H1 (cell line): Measurements from ENCODE around the gene FHOD1. TPM values are rescaled to one million over a fixed set of nuclear protein-coding genes. Genes with fewer than 3 reads are reported as not detected.

Experiments used
- CTCF ChIA-PET: fragments of 300-600 bp; sonication (Branson Sonifier 250); formaldehyde crosslinking; loops from one replicate; lab custom pipeline; 2021; ENCODE audit not compliant: partially characterized antibody; lab: Charles Lee
- POLR2A ChIA-PET: fragments of 300-600 bp; sonication (Branson Sonifier 250); formaldehyde crosslinking; loops from one replicate; lab custom pipeline; 2021; ENCODE audit warnings: inconsistent platforms; ENCODE audit not compliant: partially characterized antibody; lab: Charles Lee
- DNase-seq, 2 experiments: peaks; one replicate each; pipeline versions ENCODE4 v3.0.0 to v3.0.0-alpha.2; 2010 to 2022; ENCODE audit warnings: low spot score in 2 of 2, low read depth in 1 of 2, mixed read lengths in 1 of 2
- FAIRE-seq: peaks from 2 replicates; lab custom pipeline; 2011; peaks lifted over from hg19 to GRCh38; lab: Jason Lieb, UNC
- H2AFZ ChIP-seq: 2 replicates; pipeline ENCODE4 v1.8.1; 2012; ENCODE audit warnings: low read length, inconsistent platforms
- H2AK5ac ChIP-seq: 2 replicates; pipeline ENCODE4 v1.6.1; 2013; ENCODE audit warnings: low read depth, low read length
- H2BK120ac ChIP-seq: replicated peaks from 2 replicates; pipeline ENCODE3; 2013; ENCODE audit warnings: low read depth, low read length, inconsistent platforms
- H2BK12ac ChIP-seq: 2 replicates; pipeline ENCODE4 v1.6.1; 2013; ENCODE audit warnings: low read depth, low read length
- H2BK15ac ChIP-seq: 2 replicates; pipeline ENCODE4 v1.6.1; 2013; ENCODE audit warnings: low read length
- H2BK20ac ChIP-seq: 2 replicates; pipeline ENCODE4 v1.6.1; 2013; ENCODE audit warnings: low read length
- H2BK5ac ChIP-seq: 2 replicates; pipeline ENCODE4 v1.6.1; 2013; ENCODE audit warnings: low read depth, low read length
- H3K14ac ChIP-seq: 2 replicates; pipeline ENCODE4 v1.6.1; 2013; ENCODE audit warnings: inconsistent platforms; ENCODE audit not compliant: insufficient read length
- H3K18ac ChIP-seq: 2 replicates; pipeline ENCODE4 v1.6.1; 2013; ENCODE audit warnings: low read length; ENCODE audit errors: extremely low read depth
- H3K23ac ChIP-seq: 2 replicates; pipeline ENCODE4 v1.6.1; 2013; ENCODE audit warnings: inconsistent platforms; ENCODE audit not compliant: insufficient read length
- H3K23me2 ChIP-seq: 2 replicates; pipeline ENCODE4 v1.6.1; 2013; ENCODE audit warnings: low read depth, low read length
- H3K27ac ChIP-seq: 2 replicates; pipeline ENCODE4 v1.6.1; 2011; ENCODE audit warnings: low read depth, low read length, inconsistent platforms
- H3K27me3 ChIP-seq, 4 experiments: replicated peaks in 1 of 4; 1 replicate in 1 of 4; 2 replicates in 3 of 4; pipeline versions ENCODE4 v1.6.1 to v1.8.1; 2011 to 2013; ENCODE audit warnings: low read length in 3 of 4, mild to moderate bottlenecking in 3 of 4, inconsistent platforms in 2 of 4, mixed read lengths in 2 of 4, moderate library complexity in 1 of 4; ENCODE audit not compliant: control insufficient read depth in 3 of 4, insufficient read depth in 3 of 4; ENCODE audit errors: extremely low read depth in 1 of 4
- H3K36me3 ChIP-seq, 4 experiments: 2 replicates each; pipeline versions ENCODE4 v1.6.1 to v1.8.1; 2011 to 2013; ENCODE audit warnings: mild to moderate bottlenecking in 4 of 4, low read length in 3 of 4, moderate library complexity in 2 of 4, control low read depth in 1 of 4, inconsistent platforms in 1 of 4; ENCODE audit not compliant: insufficient read depth in 4 of 4, control insufficient read depth in 2 of 4
- H3K4ac ChIP-seq: replicated peaks from 2 replicates; pipeline ENCODE3; 2013; ENCODE audit warnings: low read length, low read depth, mixed read lengths, inconsistent platforms; ENCODE audit not compliant: insufficient read length
- H3K4me1 ChIP-seq, 4 experiments: replicated peaks in 1 of 4; 1 replicate in 1 of 4; 2 replicates in 3 of 4; pipeline versions ENCODE4 v1.6.1 to v1.8.1; 2011 to 2013; ENCODE audit warnings: low read length in 3 of 4, inconsistent platforms in 2 of 4, mixed read lengths in 1 of 4; ENCODE audit not compliant: insufficient read depth in 4 of 4, control insufficient read depth in 3 of 4
- H3K4me2 ChIP-seq, 2 experiments: 2 replicates each; pipeline versions ENCODE4 v1.6.1 to v1.8.1; 2011 to 2013; ENCODE audit warnings: low read depth in 2 of 2, low read length in 2 of 2, control low read depth in 1 of 2, inconsistent platforms in 1 of 2, mild to moderate bottlenecking in 1 of 2; ENCODE audit not compliant: insufficient read depth in 1 of 2
- H3K4me3 ChIP-seq, 4 experiments: fragments of 200-600, 300-600 bp in 1 of 4; sonication (generic), shearing (Covaris generic), sonication (Bioruptor Twin) in 1 of 4; 2 replicates each; pipeline versions ENCODE4 v1.5.1 to v1.8.1; 2011 to 2016; ENCODE audit warnings: low read length in 4 of 4, low read depth in 3 of 4, control low read depth in 2 of 4, inconsistent platforms in 2 of 4, mild to moderate bottlenecking in 2 of 4, mixed read lengths in 1 of 4, moderate library complexity in 1 of 4; ENCODE audit not compliant: insufficient read depth in 2 of 4; ENCODE audit errors: extremely low read depth in 1 of 4
- H3K56ac ChIP-seq: replicated peaks from 2 replicates; pipeline ENCODE3; 2013; ENCODE audit warnings: low read depth, mild to moderate bottlenecking, mixed read lengths, low read length, inconsistent platforms; ENCODE audit not compliant: insufficient read length
- H3K79me1 ChIP-seq: 2 replicates; pipeline ENCODE4 v1.6.1; 2013; ENCODE audit warnings: low read depth, low read length, control low read depth
- H3K79me2 ChIP-seq, 2 experiments: 2 replicates each; pipeline versions ENCODE4 v1.6.1 to v1.8.1; 2012 to 2013; ENCODE audit warnings: low read length in 2 of 2, mild to moderate bottlenecking in 2 of 2, inconsistent platforms in 1 of 2; ENCODE audit not compliant: insufficient read depth in 2 of 2, control insufficient read depth in 1 of 2
- H3K9ac ChIP-seq, 4 experiments: replicated peaks in 1 of 4; 1 replicate in 1 of 4; 2 replicates in 3 of 4; pipeline versions ENCODE4 v1.6.1 to v1.8.1; 2011 to 2013; ENCODE audit warnings: low read depth in 3 of 4, low read length in 3 of 4, control low read depth in 2 of 4, mild to moderate bottlenecking in 2 of 4, moderate library complexity in 2 of 4, inconsistent platforms in 1 of 4; ENCODE audit errors: extremely low read depth in 1 of 4
- H3K9me3 ChIP-seq, 2 experiments: 2 replicates each; pipeline versions ENCODE4 v1.6.1 to v1.8.1; 2012 to 2013; ENCODE audit warnings: mild to moderate bottlenecking in 2 of 2, moderate library complexity in 2 of 2, control low read depth in 1 of 2, inconsistent platforms in 1 of 2, low read depth in 1 of 2, low read length in 1 of 2, mixed read lengths in 1 of 2; ENCODE audit not compliant: insufficient read depth in 2 of 2
- H4K20me1 ChIP-seq, 2 experiments: replicated peaks in 1 of 2; 2 replicates each; pipeline versions ENCODE3 to v1.8.1; 2011 to 2013; ENCODE audit warnings: inconsistent platforms in 2 of 2, low read length in 2 of 2, mild to moderate bottlenecking in 1 of 2; ENCODE audit not compliant: insufficient read depth in 2 of 2, control insufficient read depth in 1 of 2
- H4K5ac ChIP-seq: 2 replicates; pipeline ENCODE4 v1.6.1; 2013; ENCODE audit warnings: low read length, low read depth, mixed read lengths, inconsistent platforms; ENCODE audit not compliant: insufficient read length
- H4K8ac ChIP-seq: 2 replicates; pipeline ENCODE4 v1.8.0; 2013; ENCODE audit warnings: mild to moderate bottlenecking, moderate library complexity, low read length, inconsistent platforms; ENCODE audit not compliant: insufficient read depth; ENCODE audit errors: extremely low read depth
- H4K91ac ChIP-seq: replicated peaks from 2 replicates; pipeline ENCODE3; 2013; ENCODE audit warnings: low read length, mixed read lengths, inconsistent platforms; ENCODE audit not compliant: insufficient read length
- ASH2L ChIP-seq: fragments of 200-600, 300-600 bp; sonication (generic); IDR thresholded peaks from one replicate; pipeline ENCODE4 v1.7.1; 2017; ENCODE audit warnings: low read length
- CBX5 ChIP-seq: fragments of 300-800, 300-1000 bp; sonication (generic); IDR thresholded peaks from 2 replicates; pipeline ENCODE4 v1.7.1; 2016; ENCODE audit warnings: antibody characterized with exemption, low read length, low read depth
- CREB1 ChIP-seq: IDR thresholded peaks from 2 replicates; pipeline ENCODE4 v1.6.1; 2012; ENCODE audit warnings: inconsistent platforms
- CTCF ChIP-seq, 3 experiments: IDR thresholded peaks; 1 replicate in 2 of 3; 2 replicates in 1 of 3; pipeline versions ENCODE4 v1.5.1 to v1.6.1; 2011; ENCODE audit warnings: low read length in 3 of 3, mild to moderate bottlenecking in 3 of 3, inconsistent platforms in 2 of 3, low read depth in 1 of 3, moderate library complexity in 1 of 3; ENCODE audit not compliant: insufficient read depth in 1 of 3; ENCODE audit errors: control extremely low read depth in 1 of 3
- GABPA ChIP-seq: IDR thresholded peaks from 2 replicates; pipeline ENCODE4 v1.6.1; 2011; ENCODE audit warnings: mild to moderate bottlenecking, low read length, moderate library complexity, borderline replicate concordance; ENCODE audit not compliant: insufficient read depth
- GTF2F1 ChIP-seq: IDR thresholded peaks from 2 replicates; pipeline ENCODE4 v1.6.1; 2012; ENCODE audit warnings: low read depth, low read length, improper control_type of control experiment, borderline replicate concordance
- JUN ChIP-seq: IDR thresholded peaks from 2 replicates; pipeline ENCODE4 v1.6.1; 2011; ENCODE audit warnings: low read depth, mild to moderate bottlenecking, improper control_type of control experiment, low read length
- KDM5A ChIP-seq: fragments of 200-600 bp; IDR thresholded peaks from 2 replicates; pipeline ENCODE4 v1.7.1; 2012; ENCODE audit warnings: mild to moderate bottlenecking, low read length, inconsistent platforms, mixed read lengths
- POU5F1 ChIP-seq: IDR thresholded peaks from 2 replicates; pipeline ENCODE4 v1.6.1; 2011; ENCODE audit warnings: low read depth, mild to moderate bottlenecking, low read length, moderate library complexity
- SP1 ChIP-seq: IDR thresholded peaks from 2 replicates; pipeline ENCODE4 v1.6.1; 2011; ENCODE audit warnings: low read depth, low read length
- SP2 ChIP-seq: IDR thresholded peaks from 2 replicates; pipeline ENCODE4 v1.6.1; 2012; ENCODE audit warnings: mild to moderate bottlenecking, low read length, inconsistent platforms
- SUZ12 ChIP-seq: fragments of 200-600 bp; sonication (generic); IDR thresholded peaks from 2 replicates; pipeline ENCODE4 v1.6.1; 2012; ENCODE audit warnings: mild to moderate bottlenecking, inconsistent platforms, low read length, moderate library complexity, mixed read lengths
- ZNF274 ChIP-seq: IDR thresholded peaks from 2 replicates; pipeline ENCODE4 v1.7.0; 2012; ENCODE audit warnings: low read length, borderline replicate concordance; ENCODE audit errors: extremely low read depth
- WGBS, 2 experiments: shearing (Covaris generic) in 1 of 2; methylation state at CpG; one replicate each; pipeline versions ENCODE4 v1.1.6 to v1.1.7; 2013 to 2015; ENCODE audit warnings: low lambda C conversion rate in 2 of 2, mixed read lengths in 2 of 2, inconsistent platforms in 1 of 2, low coverage in 1 of 2, missing lambda C conversion rate in 1 of 2; ENCODE audit not compliant: insufficient replicate concordance in 2 of 2, insufficient coverage in 1 of 2, insufficient read length in 1 of 2; ENCODE audit errors: extremely low coverage in 1 of 2, missing lambda C conversion rate in 1 of 2; 5-methylcytosine and 5-hydroxymethylcytosine counted together
- polyA plus RNA-seq, 7 experiments: library from polyadenylated mRNA; depleted of rRNA in 3 of 7; stranded (reverse) in 5 of 7; unstranded in 2 of 7; fragments of >200 nt in 5 of 7; fragments of 200-250 nt in 2 of 7; gene quantifications; 1 replicate in 5 of 7; 2 replicates in 1 of 7; 4 replicates in 1 of 7; pipeline versions ENCODE4 v1.2.1 to v1.2.3, GENCODE V29; 2011 to 2013; ENCODE audit warnings: missing spikeins in 2 of 7, mixed read lengths in 2 of 7
- total RNA-seq: library from RNA; stranded (reverse); fragmentation: NEBNext Ultra II Directional; extraction: Animal tissue kit (Norgen Biotek cat#: 25700); gene quantifications from 2 replicates; pipeline ENCODE4 v1.2.1, GENCODE V29; 2021

Gene FHOD1
- total and polyA plus RNA-seq, 2 of the 8 experiments (the other 6 are each of a cell fraction or from before 2014, with no cell fraction given), result 31.3 to 60.7 TPM

- no peak overlapping the region for H2BK15ac ChIP-seq
- H3K18ac ChIP-seq, result no peak overlapping the region
- H3K23me2 ChIP-seq, result no peaks in the 10 kb centered on the region
- no peak for FAIRE-seq
- DNase-seq, result no peak
- no peak overlapping the region for H3K23ac ChIP-seq
- no peak overlapping the region for H3K14ac ChIP-seq
- no peak overlapping the region for H3K27ac ChIP-seq
- H4K91ac ChIP-seq, result no peak overlapping the region
- POLR2A ChIA-PET, result interaction anchor here (0.6 kb wide), 2 partner anchors 22 to 149 kb away, joined by 3 to 4 read pairs; no protein-coding TSS in a partner anchor
- H4K8ac ChIP-seq, result no peak overlapping the region
- no peak overlapping the region for H3K4me3 ChIP-seq
- H3K4ac ChIP-seq, result no peak overlapping the region
- H4K20me1 ChIP-seq, result peaks cover 2 to 4% of the 10 kb centered on the region in 2 experiments
- no peak overlapping the region for H2BK12ac ChIP-seq
- no peaks in the 10 kb centered on the region for H3K79me2 ChIP-seq
- no peaks in the 10 kb centered on the region for H3K79me1 ChIP-seq
- no peak overlapping the region for H3K56ac ChIP-seq
- H3K9me3 ChIP-seq, result no peaks in the 10 kb centered on the region
- H4K5ac ChIP-seq, result no peak overlapping the region
- 79% methylated on average over 4 of the region's 5 CpGs; no CpG with 5 or more reads in 1 of the 2 experiments for WGBS, 2 experiments
- no peak overlapping the region for H2BK5ac ChIP-seq
- H2BK120ac ChIP-seq, result no peak overlapping the region
- H3K4me1 ChIP-seq, result no peaks in the 10 kb centered on the region; a peak in 1 of 7 replicates
- H3K4me2 ChIP-seq, result no peak overlapping the region
- H2AFZ ChIP-seq, result no peak overlapping the region
- no peak overlapping the region for H3K9ac ChIP-seq
- H2AK5ac ChIP-seq, result no peak overlapping the region
- CTCF ChIA-PET, result interaction anchor here (0.6 to 14.4 kb wide), 6 partner anchors 17 to 471 kb away, joined by 3 to 217 read pairs (median 3); no protein-coding TSS in a partner anchor
- H3K27me3 ChIP-seq, result no peaks in the 10 kb centered on the region; a peak in 1 of 7 replicates
- no peak overlapping the region for H2BK20ac ChIP-seq
- H3K36me3 ChIP-seq, result no peaks in the 10 kb centered on the region; a peak in 1 of 8 replicates
- TF ChIP-seq CTCF (IDR thresholded peaks at IDR 0.05; ENCODE audit: control extremely low read depth in 1 of 3, insufficient read depth in 1 of 3, low read depth in 1 of 3, low read length in 3 of 3) (no peak), JUN (no peak), SUZ12 (no peak), SP1 (no peak), CBX5 (no peak), GABPA (no peak), SP2 (no peak), GTF2F1 (no peak), POU5F1 (no peak), KDM5A (no peak), CREB1 (no peak), ZNF274 (no peak), ASH2L (no peak)
Measured at GRCh38 chr16:67268136-67268579, 20.9 kb upstream of the FHOD1 start.
